HCT116 (cell line): ENCODE results near the gene HHIPL1. TPM values are rescaled to one million over a fixed set of nuclear protein-coding genes. Genes with fewer than 3 reads are reported as not detected.

Experiments used
- ATAC-seq: fragments of 200-7000 bp; cut with Tn5 transposase; 2 replicates; pipeline ENCODE4 v1.9.1; 2020; ENCODE audit warnings: mild to moderate bottlenecking, moderate library complexity
- BruUV-seq: library from RNA; stranded (reverse); fragments of 400-500 nt; replicated peaks from 2 replicates; lab custom pipeline; 2021; lab: Mats Ljungman, UMichigan
- CTCF ChIA-PET: fragments of 300-600 bp; sonication (Branson Sonifier 250); formaldehyde crosslinking; loops from one replicate; lab custom pipeline; 2021; ENCODE audit warnings: antibody characterized with exemption; lab: Charles Lee
- POLR2A ChIA-PET: fragments of 300-600, 350-600 bp; sonication (Branson Sonifier 250); formaldehyde crosslinking; loops from one replicate; lab custom pipeline; 2021; ENCODE audit warnings: antibody characterized with exemption; lab: Charles Lee
- RAD21 ChIA-PET, 2 experiments: fragments of 300-600 bp; sonication (Branson Sonifier 250); formaldehyde crosslinking; loops; one replicate each; lab custom pipeline; 2023; ENCODE audit warnings: low total read pairs in 2 of 2; ENCODE audit not compliant: uncharacterized antibody in 2 of 2, unreplicated experiment in 2 of 2, low non-redundant PET in 1 of 2; lab: Charles Lee
- DNase-seq: peaks from one replicate; pipeline ENCODE4 v3.0.0-alpha.2; 2010; ENCODE audit warnings: low read depth, low spot score
- H2AFZ ChIP-seq: fragments of 200-600 bp; shearing (Covaris generic), sonication (generic); 2 replicates; pipeline ENCODE4 v1.6.1; 2017; ENCODE audit warnings: low read depth, mixed run types, mixed read lengths, antibody characterized with exemption, low read length; ENCODE audit not compliant: poor library complexity, severe bottlenecking
- H3K27ac ChIP-seq: 2 replicates; pipeline ENCODE4 v1.5.1; 2012; ENCODE audit warnings: low read depth, low read length
- H3K27me3 ChIP-seq: fragments of 200-600 bp; sonication (generic); 2 replicates; pipeline ENCODE4 v1.6.1; 2016; ENCODE audit warnings: mixed run types, low read length, mixed read lengths; ENCODE audit not compliant: insufficient read depth
- H3K36me3 ChIP-seq, 2 experiments: fragments of 200-500 bp in 1 of 2; fragments of 200-600 bp in 1 of 2; sonication (Bioruptor generic) in 1 of 2; sonication (generic) in 1 of 2; 2 replicates each; pipeline versions ENCODE4 v1.5.1 to v1.6.1; 2014 to 2016; ENCODE audit warnings: low read length in 2 of 2, inconsistent platforms in 1 of 2, mixed read lengths in 1 of 2, mixed run types in 1 of 2; ENCODE audit not compliant: insufficient read depth in 2 of 2, control insufficient read depth in 1 of 2
- H3K4me1 ChIP-seq, 2 experiments: fragments of 200-600 bp in 1 of 2; sonication (generic) in 1 of 2; 2 replicates each; pipeline versions ENCODE4 v1.5.1 to v1.6.1; 2012 to 2017; ENCODE audit warnings: low read length in 2 of 2, inconsistent platforms in 1 of 2, mild to moderate bottlenecking in 1 of 2, mixed read lengths in 1 of 2, mixed run types in 1 of 2, moderate library complexity in 1 of 2; ENCODE audit not compliant: insufficient read depth in 2 of 2, control insufficient read depth in 1 of 2
- H3K4me2 ChIP-seq: fragments of 200-600 bp; sonication (generic); 2 replicates; pipeline ENCODE4 v1.6.1; 2017; ENCODE audit warnings: mixed run types, low read length, mixed read lengths
- H3K4me3 ChIP-seq, 2 experiments: fragments of 200-600 bp in 1 of 2; sonication (generic) in 1 of 2; replicated peaks in 1 of 2; 2 replicates each; pipeline ENCODE4 v1.5.1; 2011 to 2016; ENCODE audit warnings: low read length in 2 of 2, control low read depth in 1 of 2, low read depth in 1 of 2, mild to moderate bottlenecking in 1 of 2, mixed read lengths in 1 of 2, mixed run types in 1 of 2
- H3K79me2 ChIP-seq: fragments of 200-600 bp; sonication (generic); 2 replicates; pipeline ENCODE4 v1.6.1; 2017; ENCODE audit warnings: mild to moderate bottlenecking, mixed run types, low read length, moderate library complexity, mixed read lengths; ENCODE audit not compliant: insufficient read depth
- H3K9ac ChIP-seq: fragments of 200-600 bp; sonication (generic); 2 replicates; pipeline ENCODE4 v1.6.1; 2016; ENCODE audit warnings: low read length, mixed read lengths
- H3K9me2 ChIP-seq: fragments of 200-600 bp; sonication (generic), shearing (Covaris generic); 2 replicates; pipeline ENCODE4 v1.6.1; 2017; ENCODE audit warnings: mixed run types, mild to moderate bottlenecking, moderate library complexity; ENCODE audit not compliant: insufficient read depth
- H3K9me3 ChIP-seq, 2 experiments: fragments of 200-500 bp in 1 of 2; fragments of 200-600 bp in 1 of 2; sonication (Bioruptor generic) in 1 of 2; sonication (generic) in 1 of 2; 2 replicates each; pipeline ENCODE4 v1.6.1; 2014 to 2017; ENCODE audit warnings: low read length in 2 of 2, mixed read lengths in 2 of 2, inconsistent platforms in 1 of 2, low read depth in 1 of 2, mild to moderate bottlenecking in 1 of 2, mixed run types in 1 of 2, moderate library complexity in 1 of 2; ENCODE audit not compliant: control insufficient read depth in 1 of 2, insufficient read depth in 1 of 2
- H4K20me1 ChIP-seq: fragments of 200-600 bp; sonication (generic), shearing (Covaris generic); 2 replicates; pipeline ENCODE4 v1.6.1; 2017; ENCODE audit warnings: mixed run types, mild to moderate bottlenecking, moderate library complexity; ENCODE audit not compliant: insufficient read depth
- ATF3 ChIP-seq: IDR thresholded peaks from 2 replicates; pipeline ENCODE4 v1.6.1; 2012
- CBX3 ChIP-seq: IDR thresholded peaks from 2 replicates; pipeline ENCODE4 v1.6.1; 2012; ENCODE audit warnings: low read depth
- CEBPB ChIP-seq: IDR thresholded peaks from 2 replicates; pipeline ENCODE4 v1.6.1; 2012; ENCODE audit warnings: low read depth
- CTCF ChIP-seq, 3 experiments: fragments of 200-600 bp in 1 of 3; sonication (generic) in 1 of 3; IDR thresholded peaks in 2 of 3; conservative IDR thresholded peaks in 1 of 3; 2 replicates each; pipeline ENCODE4 v1.5.1; 2012 to 2017; ENCODE audit warnings: low read depth in 2 of 3, low read length in 2 of 3, antibody characterized with exemption in 1 of 3, borderline replicate concordance in 1 of 3, control low read depth in 1 of 3, mild to moderate bottlenecking in 1 of 3, mixed read lengths in 1 of 3, mixed run types in 1 of 3, moderate library complexity in 1 of 3; ENCODE audit not compliant: insufficient read depth in 1 of 3
- ELF1 ChIP-seq: IDR thresholded peaks from 2 replicates; pipeline ENCODE4 v1.6.1; 2012; ENCODE audit warnings: low read depth, borderline replicate concordance
- EZH2 ChIP-seq: fragments of 200-600 bp; sonication (generic); IDR thresholded peaks from 2 replicates; pipeline ENCODE4 v1.6.1; 2017; ENCODE audit warnings: antibody characterized with exemption, mixed run types
- EZH2phosphoT487 ChIP-seq: fragments of 200-600 bp; IDR thresholded peaks from 2 replicates; pipeline ENCODE4 v1.6.1; 2018; ENCODE audit warnings: antibody characterized with exemption, borderline replicate concordance
- FOSL1 ChIP-seq: IDR thresholded peaks from 2 replicates; pipeline ENCODE4 v1.6.1; 2012; ENCODE audit warnings: low read depth
- JUND ChIP-seq: IDR thresholded peaks from 2 replicates; pipeline ENCODE4 v1.6.1; 2012
- POLR2AphosphoS5 ChIP-seq: IDR thresholded peaks from 2 replicates; pipeline ENCODE4 v1.6.1; 2011; ENCODE audit warnings: mild to moderate bottlenecking, low read depth, low read length, moderate library complexity
- RAD21 ChIP-seq: IDR thresholded peaks from 2 replicates; pipeline ENCODE4 v1.6.1; 2012; ENCODE audit warnings: low read depth, mild to moderate bottlenecking
- REST ChIP-seq: IDR thresholded peaks from 2 replicates; pipeline ENCODE4 v1.6.1; 2012; ENCODE audit warnings: low read depth
- SIN3A ChIP-seq: IDR thresholded peaks from 2 replicates; pipeline ENCODE4 v1.6.1; 2012; ENCODE audit warnings: low read depth
- SRF ChIP-seq: IDR thresholded peaks from 2 replicates; pipeline ENCODE4 v1.6.1; 2012; ENCODE audit warnings: low read depth
- TCF7L2 ChIP-seq: IDR thresholded peaks from 2 replicates; pipeline ENCODE4 v1.7.0; 2011; ENCODE audit warnings: borderline replicate concordance, inconsistent platforms; ENCODE audit not compliant: insufficient read depth, insufficient read length; ENCODE audit errors: extremely low read depth
- YY1 ChIP-seq: IDR thresholded peaks from 2 replicates; pipeline ENCODE4 v1.6.1; 2011; ENCODE audit warnings: low read length, low read depth, moderate library complexity, mild to moderate bottlenecking; ENCODE audit not compliant: insufficient replicate concordance; ENCODE audit errors: extremely low read depth
- ZBTB33 ChIP-seq: IDR thresholded peaks from 2 replicates; pipeline ENCODE4 v1.6.1; 2011; ENCODE audit warnings: mild to moderate bottlenecking, low read length, moderate library complexity; ENCODE audit not compliant: insufficient replicate concordance; ENCODE audit errors: extremely low read depth
- ZFX ChIP-seq: fragments of 450-650 bp; IDR thresholded peaks from 2 replicates; pipeline ENCODE4 v1.6.1; 2017
- ZNF274 ChIP-seq: fragments of 200-500 bp; sonication (Bioruptor generic); IDR thresholded peaks from 2 replicates; pipeline ENCODE4 v1.6.1; 2014; ENCODE audit warnings: mild to moderate bottlenecking, low read depth, low read length, inconsistent platforms
- intact Hi-C: fragments of 100-400 bp; cut with micrococcal nuclease; formaldehyde crosslinking; loops from 2 replicates; pipeline ENCODE4 v1.10.0; 2022
- total RNA-seq: library from RNA; stranded (reverse); gene quantifications from one replicate; pipeline ENCODE4 v1.2.1, GENCODE V29; 2021; ENCODE audit not compliant: unreplicated experiment

The HHIPL1 gene
- total RNA-seq, 1 experiment from 2014 or later: not detected

- H3K4me3 ChIP-seq: no peak overlapping the region
- TF ChIP-seq SRF (no peak), REST (no peak), ZBTB33 (no peak), TCF7L2 (no peak), ATF3 (no peak), ZNF274 (no peak), JUND (no peak), ZFX (no peak), CEBPB (no peak), CTCF (IDR thresholded peaks at IDR 0.05 in 2 of 3, conservative IDR thresholded peaks at IDR 0.05 in 1 of 3; ENCODE audit: borderline replicate concordance in 1 of 3, insufficient read depth in 1 of 3, low read depth in 2 of 3, low read length in 2 of 3) (no peak), POLR2AphosphoS5 (no peak), SIN3A (no peak), EZH2phosphoT487 (no peak), ELF1 (no peak), CBX3 (no peak), RAD21 (no peak), FOSL1 (no peak), YY1 (no peak), EZH2 (no peak)
- TF ChIP-seq, all 23 proteins: peak for 0
Observed at GRCh38 chr14:99645545-99646505, 896 bp downstream of the HHIPL1 start.

More at GRCh38 chr14:99645545-99646505, 896 bp downstream of the HHIPL1 start:
- no peaks in the 10 kb centered on the region for H3K79me2 ChIP-seq
- DNase-seq: no peak
- 0 out of 2 replicates have a peak, but pooled peaks have one; percentile 32 for ATAC-seq
- H3K36me3 ChIP-seq: no peaks in the 10 kb centered on the region
- intact Hi-C loops: no loop called here
- no peaks in the 10 kb centered on the region for H3K27me3 ChIP-seq
- H3K9me2 ChIP-seq: no peaks in the 10 kb centered on the region
- CTCF ChIA-PET: no interaction called here
- no TSS peak for BruUV-seq
- POLR2A ChIA-PET: no interaction called here
- RAD21 ChIA-PET: no interaction called here
- H4K20me1 ChIP-seq: no peaks in the 10 kb centered on the region
- no peaks in the 10 kb centered on the region for H3K9me3 ChIP-seq
- no peak overlapping the region for H3K27ac ChIP-seq
- H3K4me2 ChIP-seq: no peak overlapping the region
- no peak overlapping the region for H3K9ac ChIP-seq
- H2AFZ ChIP-seq: no peak overlapping the region
- no peaks in the 10 kb centered on the region for H3K4me1 ChIP-seq
